ENCODE data around the gene ST6GALNAC3.

ST6GALNAC3 gene

DNA sequence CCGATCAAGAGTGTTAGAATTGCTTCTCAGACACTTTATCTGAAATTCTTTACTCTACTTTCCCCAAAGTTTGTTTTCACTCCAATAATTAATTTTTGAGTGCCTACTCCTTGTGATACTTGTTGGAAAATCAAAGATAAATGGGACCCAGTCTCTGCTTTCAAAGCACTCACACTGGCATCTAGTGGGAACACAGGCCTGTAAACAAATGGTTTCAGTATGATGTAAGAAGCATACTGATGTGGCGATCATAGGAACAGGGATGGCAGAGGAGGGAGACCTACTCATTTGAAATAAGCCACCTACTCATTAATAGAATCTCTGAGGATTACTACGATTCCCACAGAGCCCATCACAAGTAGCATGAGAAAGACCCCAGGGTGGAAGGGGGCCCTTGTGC, 519.1 kb downstream of the ST6GALNAC3 start:
- no peak overlapping the region for H3K4me2 ChIP-seq (ENCODE audit: low read depth, low read length)

DNA sequence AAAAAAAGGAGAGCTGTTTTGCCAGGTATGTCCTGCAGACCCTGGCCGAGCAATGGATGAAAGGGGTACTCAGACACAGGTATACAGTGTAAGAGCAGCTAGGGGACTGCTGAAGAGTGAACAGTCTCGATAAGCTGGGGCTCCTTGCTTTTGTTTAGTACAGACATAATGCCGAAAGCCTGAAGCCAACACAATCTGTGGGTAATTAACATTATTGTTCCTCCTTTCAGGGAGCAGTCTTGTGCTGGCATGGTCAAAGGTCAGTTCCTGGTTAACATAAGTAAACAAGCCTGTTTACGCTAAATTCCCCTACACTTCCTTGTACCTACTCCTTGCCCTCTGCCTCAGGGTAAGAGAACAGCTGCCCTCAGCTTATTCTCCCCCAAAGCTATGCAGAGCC, 520.5 kb downstream of the ST6GALNAC3 start:
- no peaks in the 10 kb centered on the region for H4K20me1 ChIP-seq (ENCODE audit: insufficient read depth, low read length)
- H3K36me3 ChIP-seq (replicated peaks; ENCODE audit: insufficient read depth, low read length), result no peaks in the 10 kb centered on the region
- H3K79me2 ChIP-seq (ENCODE audit: low read length), result no peaks in the 10 kb centered on the region
- H3K27ac ChIP-seq (ENCODE audit: low read length), result no peak overlapping the region
- H3K4me2 ChIP-seq (ENCODE audit: low read depth, low read length), result no peak overlapping the region
- TF ChIP-seq, protein P1, sequence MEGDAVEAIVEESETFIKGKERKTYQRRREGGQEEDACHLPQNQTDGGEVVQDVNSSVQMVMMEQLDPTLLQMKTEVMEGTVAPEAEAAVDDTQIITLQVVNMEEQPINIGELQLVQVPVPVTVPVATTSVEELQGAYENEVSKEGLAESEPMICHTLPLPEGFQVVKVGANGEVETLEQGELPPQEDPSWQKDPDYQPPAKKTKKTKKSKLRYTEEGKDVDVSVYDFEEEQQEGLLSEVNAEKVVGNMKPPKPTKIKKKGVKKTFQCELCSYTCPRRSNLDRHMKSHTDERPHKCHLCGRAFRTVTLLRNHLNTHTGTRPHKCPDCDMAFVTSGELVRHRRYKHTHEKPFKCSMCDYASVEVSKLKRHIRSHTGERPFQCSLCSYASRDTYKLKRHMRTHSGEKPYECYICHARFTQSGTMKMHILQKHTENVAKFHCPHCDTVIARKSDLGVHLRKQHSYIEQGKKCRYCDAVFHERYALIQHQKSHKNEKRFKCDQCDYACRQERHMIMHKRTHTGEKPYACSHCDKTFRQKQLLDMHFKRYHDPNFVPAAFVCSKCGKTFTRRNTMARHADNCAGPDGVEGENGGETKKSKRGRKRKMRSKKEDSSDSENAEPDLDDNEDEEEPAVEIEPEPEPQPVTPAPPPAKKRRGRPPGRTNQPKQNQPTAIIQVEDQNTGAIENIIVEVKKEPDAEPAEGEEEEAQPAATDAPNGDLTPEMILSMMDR (IDR thresholded peaks at IDR 0.05; ENCODE audit: low read length), result no peak
- TF ChIP-seq EZH2phosphoT487 (IDR thresholded peaks at IDR 0.05; ENCODE audit: low read length) (no peak), EZH2 (optimal IDR thresholded peaks at IDR 0.05; ENCODE audit: low read depth, low read length) (no peak)
- no peak for DNase-seq
- no peaks in the 10 kb centered on the region for H3K9me3 ChIP-seq (replicated peaks; ENCODE audit: insufficient read depth, low read length)
- no peaks in the 10 kb centered on the region for H3K27me3 ChIP-seq (replicated peaks; ENCODE audit: insufficient read depth, low read length)
- no peaks in the 10 kb centered on the region for H3K4me1 ChIP-seq (ENCODE audit: low read length)
- no peaks in the 10 kb centered on the region for H3F3A ChIP-seq (ENCODE audit: insufficient read depth, low read length)
- H2AFZ ChIP-seq (ENCODE audit: low read length), result no peak overlapping the region
- no peak overlapping the region for H3K9ac ChIP-seq (ENCODE audit: low read length)
- no peaks in the 10 kb centered on the region for H3K9me2 ChIP-seq (replicated peaks; ENCODE audit: insufficient read depth, low read length)
- H3K4me3 ChIP-seq (ENCODE audit: low read length), result no peak overlapping the region

More for the DNA sequence above, 519.1 kb downstream of the ST6GALNAC3 start:
- DNase-seq, result no peak
- Histone ChIP-seq H3K36me3 (replicated peaks; ENCODE audit: insufficient read depth, low read length) (no peaks in the 10 kb centered on the region), H3K79me2 (ENCODE audit: low read length) (no peaks in the 10 kb centered on the region), H3K9me2 (replicated peaks; ENCODE audit: insufficient read depth, low read length) (no peaks in the 10 kb centered on the region), H3K27ac (ENCODE audit: low read length) (no peak overlapping the region), H3F3A (ENCODE audit: insufficient read depth, low read length) (no peaks in the 10 kb centered on the region), H4K20me1 (ENCODE audit: insufficient read depth, low read length) (no peaks in the 10 kb centered on the region), H3K9ac (ENCODE audit: low read length) (no peak overlapping the region), H3K27me3 (replicated peaks; ENCODE audit: insufficient read depth, low read length) (no peaks in the 10 kb centered on the region), H2AFZ (ENCODE audit: low read length) (no peak overlapping the region), H3K4me3 (ENCODE audit: low read length) (no peak overlapping the region), H3K9me3 (replicated peaks; ENCODE audit: insufficient read depth, low read length) (no peaks in the 10 kb centered on the region), H3K4me1 (ENCODE audit: low read length) (no peaks in the 10 kb centered on the region)
- TF ChIP-seq, protein P1 (IDR thresholded peaks at IDR 0.05; ENCODE audit: low read length), result no peak
- no peak for TF ChIP-seq EZH2 (optimal IDR thresholded peaks at IDR 0.05; ENCODE audit: low read depth, low read length)
- no peak for TF ChIP-seq EZH2phosphoT487 (IDR thresholded peaks at IDR 0.05; ENCODE audit: low read length)

DNA sequence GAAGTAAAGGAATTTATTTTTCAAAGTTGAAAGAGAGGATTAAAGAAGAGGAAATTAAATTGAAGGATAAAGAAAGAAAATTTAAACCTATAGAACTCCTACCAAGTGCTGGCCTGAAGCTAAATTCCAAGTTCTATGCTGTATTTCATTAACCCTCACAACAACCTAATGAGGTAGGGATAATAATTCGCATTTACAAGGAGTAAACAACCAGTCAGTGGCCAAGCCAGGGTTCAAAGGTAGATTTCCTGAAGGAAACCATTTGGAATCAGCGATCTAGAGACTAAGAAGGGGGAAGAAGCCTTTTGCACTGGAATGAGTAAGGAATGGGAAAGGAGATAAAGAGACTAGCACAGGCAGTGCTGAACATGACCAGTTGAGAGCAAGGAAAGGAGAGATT, 526.9 kb downstream of the ST6GALNAC3 start:
- Histone ChIP-seq H3K4me3 (ENCODE audit: low read length) (no peak overlapping the region), H3K9me2 (replicated peaks; ENCODE audit: insufficient read depth, low read length) (no peaks in the 10 kb centered on the region), H3K4me1 (ENCODE audit: low read length) (no peaks in the 10 kb centered on the region), H3K9ac (ENCODE audit: low read length) (no peak overlapping the region), H3K27me3 (replicated peaks; ENCODE audit: insufficient read depth, low read length) (no peaks in the 10 kb centered on the region), H3K9me3 (replicated peaks; ENCODE audit: insufficient read depth, low read length) (no peaks in the 10 kb centered on the region), H4K20me1 (ENCODE audit: insufficient read depth, low read length) (no peaks in the 10 kb centered on the region), H3K79me2 (ENCODE audit: low read length) (no peaks in the 10 kb centered on the region), H3K4me2 (ENCODE audit: low read depth, low read length) (no peak overlapping the region), H3F3A (ENCODE audit: insufficient read depth, low read length) (no peaks in the 10 kb centered on the region), H3K36me3 (replicated peaks; ENCODE audit: insufficient read depth, low read length) (no peaks in the 10 kb centered on the region), H2AFZ (ENCODE audit: low read length) (no peak overlapping the region), H3K27ac (ENCODE audit: low read length) (no peak overlapping the region)
- TF ChIP-seq EZH2 (optimal IDR thresholded peaks at IDR 0.05; ENCODE audit: low read depth, low read length) (no peak), EZH2phosphoT487 (IDR thresholded peaks at IDR 0.05; ENCODE audit: low read length) (no peak)
- TF ChIP-seq, protein P1 (IDR thresholded peaks at IDR 0.05; ENCODE audit: low read length), result no peak
- no peak for DNase-seq

All from MM.1S (cell line).